ENCODE results near the gene AFG3L2. TPM values are rescaled to one million over a fixed set of nuclear protein-coding genes. Genes with fewer than 3 reads are reported as not detected.

Gene AFG3L2
- total RNA-seq, 1 donor from 2014 or later = 51.7 TPM

- Histone ChIP-seq H3F3A (ENCODE audit: low read depth) (peaks cover 19% of the 10 kb centered on the region), H3K4me1 (no peaks in the 10 kb centered on the region), H3K27me3 (no peaks in the 10 kb centered on the region), H3K36me3 (peaks cover 4% of the 10 kb centered on the region), H2AFZ (replicated peaks) (no peak overlapping the region), H3K9me3 (ENCODE audit: low read depth) (no peaks in the 10 kb centered on the region), H3K4me3 (no peak overlapping the region), H3K9ac (no peak overlapping the region), H3K27ac (no peak overlapping the region), H4K20me1 (ENCODE audit: low read depth) (peaks cover 6% of the 10 kb centered on the region), H3K79me2 (ENCODE audit: low read depth) (no peaks in the 10 kb centered on the region), H3K4me2 (no peak overlapping the region)
- Mint-ChIP-seq H3K4me3 (no peak overlapping the region), H3K27me3 (ENCODE audit: insufficient read depth, low read depth) (peaks cover 4% of the 10 kb centered on the region), H3K4me1 (peaks cover 4% of the 10 kb centered on the region), H3K9me3 (no peaks in the 10 kb centered on the region), H3K27ac (no peak overlapping the region), H3K36me3 (peaks cover 39% of the 10 kb centered on the region)
- TF ChIP-seq CTCF (IDR thresholded peaks at IDR 0.05) (no peak), EZH2 (IDR thresholded peaks at IDR 0.05) (no peak), EZH2phosphoT487 (IDR thresholded peaks at IDR 0.05) (no peak)
- DNase-seq (ENCODE audit: low spot score) = no peak
Observed at GRCh38 chr18:12328179-12328823, 48.7 kb downstream of the AFG3L2 start.

GRCh38 chr18:12327510-12328178 is 49.4 kb downstream of the AFG3L2 start:
- TF ChIP-seq EZH2 (IDR thresholded peaks at IDR 0.05) (no peak), CTCF (IDR thresholded peaks at IDR 0.05) (peak; percentile 98), EZH2phosphoT487 (IDR thresholded peaks at IDR 0.05) (no peak)
- Histone ChIP-seq H3K27me3 (no peaks in the 10 kb centered on the region), H3K36me3 (peaks cover 9% of the 10 kb centered on the region), H3K9me3 (ENCODE audit: low read depth) (no peaks in the 10 kb centered on the region), H3K27ac (no peak overlapping the region), H3K79me2 (ENCODE audit: low read depth) (no peaks in the 10 kb centered on the region), H3K9ac (no peak overlapping the region), H3K4me2 (no peak overlapping the region), H3K4me1 (no peaks in the 10 kb centered on the region), H3K4me3 (no peak overlapping the region), H2AFZ (replicated peaks) (no peak overlapping the region), H3F3A (ENCODE audit: low read depth) (peaks cover 17% of the 10 kb centered on the region), H4K20me1 (ENCODE audit: low read depth) (peaks cover 6% of the 10 kb centered on the region)
- Mint-ChIP-seq H3K36me3 (peaks cover 42% of the 10 kb centered on the region), H3K4me3 (no peak overlapping the region), H3K27ac (no peak overlapping the region), H3K4me1 (peaks cover 4% of the 10 kb centered on the region), H3K27me3 (ENCODE audit: insufficient read depth, low read depth) (peaks cover 4% of the 10 kb centered on the region), H3K9me3 (no peaks in the 10 kb centered on the region)
- DNase-seq (ENCODE audit: low spot score) = peak; percentile 87

GRCh38 chr18:12326711-12327460 is 50.1 kb downstream of the AFG3L2 start:
- Mint-ChIP-seq H3K27me3 (ENCODE audit: insufficient read depth, low read depth) (peaks cover 4% of the 10 kb centered on the region), H3K9me3 (no peaks in the 10 kb centered on the region), H3K4me1 (peaks cover 4% of the 10 kb centered on the region), H3K4me3 (peak overlapping the region; percentile 38), H3K27ac (no peak overlapping the region), H3K36me3 (peaks cover 42% of the 10 kb centered on the region)
- Histone ChIP-seq H3K27ac (no peak overlapping the region), H4K20me1 (ENCODE audit: low read depth) (peaks cover 6% of the 10 kb centered on the region), H2AFZ (replicated peaks) (no peak overlapping the region), H3K4me3 (no peak overlapping the region), H3K27me3 (no peaks in the 10 kb centered on the region), H3K4me2 (no peak overlapping the region), H3F3A (ENCODE audit: low read depth) (peaks cover 14% of the 10 kb centered on the region), H3K9me3 (ENCODE audit: low read depth) (no peaks in the 10 kb centered on the region), H3K36me3 (peaks cover 5% of the 10 kb centered on the region), H3K4me1 (no peaks in the 10 kb centered on the region), H3K79me2 (ENCODE audit: low read depth) (no peaks in the 10 kb centered on the region), H3K9ac (no peak overlapping the region)
- DNase-seq (ENCODE audit: low spot score) = no peak
- TF ChIP-seq EZH2phosphoT487 (IDR thresholded peaks at IDR 0.05) (no peak), CTCF (IDR thresholded peaks at IDR 0.05) (no peak), EZH2 (IDR thresholded peaks at IDR 0.05) (no peak)

All from neural progenitor cell (in vitro differentiated cells).